Muscle layer of colon (tissue), 2 donors: ENCODE data around the gene OTOG.

Source experiments
- H3K27ac ChIP-seq: one replicate; pipeline ENCODE4 v1.7.0; 2013; ENCODE audit warnings: low read depth, mild to moderate bottlenecking, low read length, moderate library complexity
- H3K27me3 ChIP-seq, 2 donors: one replicate each; pipeline ENCODE4 v1.7.0; 2013; ENCODE audit warnings: low read length in 2 of 2, mild to moderate bottlenecking in 2 of 2; ENCODE audit not compliant: insufficient read depth in 2 of 2, control insufficient read depth in 1 of 2
- H3K36me3 ChIP-seq: one replicate; pipeline ENCODE4 v1.7.0; 2013; ENCODE audit warnings: mild to moderate bottlenecking, low read length; ENCODE audit not compliant: insufficient read depth
- H3K4me1 ChIP-seq: one replicate; pipeline ENCODE4 v1.7.0; 2013; ENCODE audit warnings: mild to moderate bottlenecking, low read length; ENCODE audit not compliant: insufficient read depth
- H3K4me3 ChIP-seq, 2 donors: one replicate each; pipeline ENCODE4 v1.7.0; 2013; ENCODE audit warnings: low read length in 2 of 2, low read depth in 1 of 2, mild to moderate bottlenecking in 1 of 2, moderate library complexity in 1 of 2
- H3K9ac ChIP-seq: one replicate; pipeline ENCODE4 v1.7.0; 2013; ENCODE audit warnings: low read length
- H3K9me3 ChIP-seq: one replicate; pipeline ENCODE4 v1.7.0; 2013; ENCODE audit warnings: mild to moderate bottlenecking, low read length
- donor health status: abdominal sarcoma.
- donor health status: Adenocarcinoma of cecum.

The OTOG gene

GRCh38 chr11:17547051-17547577 lies at the start of gene OTOG:
OTOG (plus strand) TSS chr11:17547259; CDS start chr11:17547373, 114 bp downstream.
- Histone ChIP-seq H3K36me3 (no peaks in the 10 kb centered on the region), H3K9me3 (no peaks in the 10 kb centered on the region), H3K9ac (no peak within 1 kb of the TSS), H3K27ac (no peak within 1 kb of the TSS), H3K4me3 (no peak within 1 kb of the TSS), H3K27me3 (peaks cover 0 to 33% of the 10 kb centered on the region in 2 donors), H3K4me1 (no peaks in the 10 kb centered on the region)

- Histone ChIP-seq H3K4me1 (no peaks in the 10 kb centered on the region), H3K4me3 (no peak overlapping the region), H3K36me3 (no peaks in the 10 kb centered on the region), H3K27me3 (no peaks in the 10 kb centered on the region), H3K9ac (no peak overlapping the region), H3K27ac (no peak overlapping the region), H3K9me3 (no peaks in the 10 kb centered on the region)
Observed at GRCh38 chr11:17498058-17498457, 49.0 kb upstream of the OTOG start.

- no peaks in the 10 kb centered on the region for H3K36me3 ChIP-seq
- H3K9ac ChIP-seq, result no peak overlapping the region
- H3K27ac ChIP-seq, result no peak overlapping the region
Observed at GRCh38 chr11:17498475-17498874, 48.6 kb upstream of the OTOG start.

DNA sequence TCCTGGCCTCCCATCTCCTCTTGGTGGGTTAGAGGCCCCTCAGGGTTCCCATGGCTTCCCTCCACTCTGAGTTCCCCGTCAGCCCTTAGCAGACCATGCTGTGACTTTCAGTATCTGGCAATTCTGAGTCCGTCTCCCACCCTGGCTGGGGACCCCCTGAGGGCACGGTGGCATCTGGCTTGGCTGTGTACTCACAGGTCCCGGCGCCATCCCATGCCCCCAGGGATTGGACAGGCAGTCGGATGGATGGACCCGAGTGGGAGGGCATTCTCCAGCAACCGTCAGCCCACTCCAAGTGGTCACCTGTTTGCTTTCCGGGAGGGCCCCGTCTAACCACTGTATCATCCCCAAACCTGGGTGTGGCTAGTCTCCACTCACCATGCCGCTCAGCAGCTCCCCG lies 46.4 kb upstream of the OTOG start:
- Histone ChIP-seq H3K4me3 (no peak overlapping the region), H3K27ac (no peak overlapping the region), H3K9ac (no peak overlapping the region), H3K4me1 (peaks cover 6% of the 10 kb centered on the region), H3K36me3 (no peaks in the 10 kb centered on the region), H3K9me3 (no peaks in the 10 kb centered on the region), H3K27me3 (no peaks in the 10 kb centered on the region)

More at GRCh38 chr11:17498475-17498874, 48.6 kb upstream of the OTOG start:
- Histone ChIP-seq H3K9me3 (no peaks in the 10 kb centered on the region), H3K4me3 (no peak overlapping the region), H3K27me3 (no peaks in the 10 kb centered on the region), H3K4me1 (no peaks in the 10 kb centered on the region)

DNA sequence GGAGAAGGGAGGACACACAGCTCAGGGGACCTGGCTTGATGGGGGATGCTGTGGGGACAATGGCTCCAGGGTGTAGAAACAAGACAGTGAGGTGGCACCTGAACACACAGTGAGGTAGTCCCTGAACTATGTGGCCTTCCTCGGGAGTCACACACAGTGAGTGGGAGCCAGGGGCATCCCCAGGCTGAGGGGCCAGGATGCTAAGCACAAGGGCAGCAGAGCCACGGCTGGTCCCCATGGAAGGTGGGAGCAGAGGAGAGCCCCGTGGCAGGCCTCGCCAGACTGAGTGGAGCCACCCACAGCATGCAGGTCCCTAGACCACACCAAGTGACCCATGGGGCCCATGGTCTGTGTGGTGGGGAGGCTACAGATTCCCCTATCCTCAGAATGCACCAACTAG lies 44.4 kb upstream of the OTOG start:
- H3K4me1 ChIP-seq, result peaks cover 6% of the 10 kb centered on the region
- H3K9me3 ChIP-seq, result no peaks in the 10 kb centered on the region
- H3K4me3 ChIP-seq, result no peak overlapping the region
- no peaks in the 10 kb centered on the region for H3K27me3 ChIP-seq
- no peak overlapping the region for H3K27ac ChIP-seq
- H3K36me3 ChIP-seq, result no peaks in the 10 kb centered on the region
- no peak overlapping the region for H3K9ac ChIP-seq

- H3K27ac ChIP-seq, result no peak overlapping the region
- no peaks in the 10 kb centered on the region for H3K9me3 ChIP-seq
- H3K27me3 ChIP-seq, result no peaks in the 10 kb centered on the region
- H3K4me1 ChIP-seq, result peaks cover 17% of the 10 kb centered on the region
- H3K36me3 ChIP-seq, result no peaks in the 10 kb centered on the region
- H3K9ac ChIP-seq, result no peak overlapping the region
- H3K4me3 ChIP-seq, result no peak overlapping the region
Observed at GRCh38 chr11:17504330-17505107, 42.5 kb upstream of the OTOG start.

DNA sequence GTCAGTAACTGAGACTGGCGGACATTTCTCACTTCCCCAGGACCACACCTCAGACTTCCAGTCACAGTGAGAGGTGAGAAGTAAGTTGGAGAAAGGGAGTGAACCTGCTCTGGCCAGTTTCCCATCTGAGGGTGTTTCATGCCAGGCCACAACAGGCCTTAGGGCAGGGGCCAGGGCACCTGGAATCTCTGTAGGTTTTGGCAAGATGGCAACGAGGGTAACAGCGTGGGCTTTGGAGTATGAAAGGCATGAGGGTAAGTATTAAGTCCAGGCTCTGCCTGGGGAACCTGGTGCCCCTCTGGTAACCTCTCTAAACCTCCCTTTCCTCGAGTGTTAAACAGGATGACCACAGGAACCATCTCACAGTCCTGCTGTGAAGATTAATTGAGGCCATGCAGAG lies 41.9 kb upstream of the OTOG start:
- Histone ChIP-seq H3K9me3 (no peaks in the 10 kb centered on the region), H3K27me3 (no peaks in the 10 kb centered on the region), H3K9ac (no peak overlapping the region), H3K27ac (no peak overlapping the region), H3K4me3 (no peak overlapping the region), H3K4me1 (peaks cover 17% of the 10 kb centered on the region), H3K36me3 (no peaks in the 10 kb centered on the region)

GRCh38 chr11:17506314-17506713 lies 40.7 kb upstream of the OTOG start:
- Histone ChIP-seq H3K9ac (no peak overlapping the region), H3K4me1 (peaks cover 17% of the 10 kb centered on the region), H3K27ac (no peak overlapping the region), H3K36me3 (no peaks in the 10 kb centered on the region), H3K9me3 (no peaks in the 10 kb centered on the region), H3K4me3 (no peak overlapping the region), H3K27me3 (no peaks in the 10 kb centered on the region)

DNA sequence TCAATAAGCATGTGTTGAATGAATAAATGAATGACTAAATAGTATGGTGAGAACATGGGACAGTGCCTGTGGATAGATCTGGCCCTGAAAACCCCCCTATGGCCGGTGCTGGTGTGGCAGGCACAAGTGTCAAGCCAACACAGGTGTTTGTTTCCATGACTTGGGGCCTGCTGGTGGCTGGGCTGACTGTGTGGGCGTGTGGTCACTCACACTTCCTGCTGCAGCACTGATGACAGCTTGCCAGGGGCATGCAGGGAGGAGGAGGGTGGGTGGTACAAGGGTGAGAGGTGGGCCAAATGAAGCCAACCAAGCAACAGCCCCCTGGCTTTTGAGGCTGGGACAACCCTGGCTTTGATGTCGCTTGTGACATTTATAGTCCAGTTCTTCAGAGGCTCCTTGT lies 40.1 kb upstream of the OTOG start:
- H3K4me3 ChIP-seq, result no peak overlapping the region
- peaks cover 17% of the 10 kb centered on the region for H3K4me1 ChIP-seq
- no peaks in the 10 kb centered on the region for H3K36me3 ChIP-seq
- H3K27ac ChIP-seq, result no peak overlapping the region
- no peak overlapping the region for H3K9ac ChIP-seq
- no peaks in the 10 kb centered on the region for H3K27me3 ChIP-seq
- H3K9me3 ChIP-seq, result no peaks in the 10 kb centered on the region

GRCh38 chr11:17507773-17508172 lies 39.3 kb upstream of the OTOG start:
- H3K4me3 ChIP-seq, result no peak overlapping the region
- peaks cover 17% of the 10 kb centered on the region for H3K4me1 ChIP-seq
- no peak overlapping the region for H3K27ac ChIP-seq
- no peaks in the 10 kb centered on the region for H3K27me3 ChIP-seq
- no peaks in the 10 kb centered on the region for H3K9me3 ChIP-seq
- no peak overlapping the region for H3K9ac ChIP-seq
- no peaks in the 10 kb centered on the region for H3K36me3 ChIP-seq

DNA sequence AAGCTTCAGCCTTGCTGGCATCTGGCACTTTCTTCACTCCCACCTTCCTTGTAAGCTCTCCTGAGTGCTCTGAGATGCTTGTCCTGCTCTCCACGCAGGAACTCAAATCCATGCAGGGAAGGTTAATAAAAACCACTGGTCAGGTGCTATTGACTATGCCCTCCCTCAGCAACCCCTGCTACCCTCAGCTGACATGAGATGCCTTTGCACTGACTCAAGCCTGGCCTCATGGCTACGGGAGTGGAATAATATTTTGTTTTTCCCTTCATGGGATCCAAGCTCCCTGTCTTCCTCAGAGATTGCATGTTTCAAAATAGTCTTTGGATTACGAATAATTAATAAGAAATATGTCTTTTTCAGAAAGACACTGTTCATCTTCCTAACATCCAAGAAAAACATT lies 38.8 kb upstream of the OTOG start:
- Histone ChIP-seq H3K4me1 (peaks cover 17% of the 10 kb centered on the region), H3K27me3 (no peaks in the 10 kb centered on the region), H3K9me3 (no peaks in the 10 kb centered on the region), H3K4me3 (no peak overlapping the region), H3K9ac (no peak overlapping the region), H3K36me3 (no peaks in the 10 kb centered on the region), H3K27ac (no peak overlapping the region)

DNA sequence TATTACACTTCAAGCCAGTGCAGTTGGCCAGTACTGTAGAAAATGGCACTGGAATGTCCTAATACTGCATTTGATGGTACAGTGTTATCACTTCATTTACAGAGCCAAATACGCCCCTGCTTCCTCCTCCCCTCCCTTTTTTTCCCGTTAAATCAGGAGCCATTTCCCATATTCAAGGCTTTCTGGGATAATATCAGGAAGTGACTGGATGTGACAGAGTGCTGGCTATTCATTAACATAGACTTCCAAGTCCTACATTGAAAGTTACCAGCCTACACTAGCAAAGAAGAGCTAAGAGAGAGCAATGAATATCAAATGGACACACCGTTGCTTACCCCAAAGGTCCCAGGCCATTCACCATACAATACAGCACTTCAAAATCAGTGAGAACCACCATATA lies 38.3 kb upstream of the OTOG start:
- Histone ChIP-seq H3K9me3 (no peaks in the 10 kb centered on the region), H3K27me3 (no peaks in the 10 kb centered on the region), H3K9ac (no peak overlapping the region), H3K27ac (no peak overlapping the region), H3K4me3 (no peak overlapping the region), H3K4me1 (peaks cover 17% of the 10 kb centered on the region), H3K36me3 (no peaks in the 10 kb centered on the region)
